ENCODE data around the gene BCR. TPM values are rescaled to one million over a fixed set of nuclear protein-coding genes. Genes with fewer than 3 reads are reported as not detected.

The BCR gene
- total RNA-seq, 1 experiment from 2014 or later = 77.0 TPM

GRCh38 chr22:23144432-23144831 is 35.9 kb upstream of the BCR start:
- Histone ChIP-seq H4K8ac (replicated peaks; ENCODE audit: insufficient read length, low read depth, low read length) (no peak overlapping the region), H2AK5ac (ENCODE audit: insufficient read length, low read length) (no peak overlapping the region), H3K27ac (ENCODE audit: insufficient read length, low read depth, low read length) (no peak overlapping the region), H2BK20ac (ENCODE audit: low read depth, low read length, poor library complexity, severe bottlenecking) (no peak overlapping the region), H3K14ac (ENCODE audit: insufficient read depth, low read length) (no peak overlapping the region), H3K27me3 (ENCODE audit: insufficient read depth, low read length) (no peaks in the 10 kb centered on the region; the same call in 1 of the 2 replicates), H2AFZ (ENCODE audit: low read length) (no peak overlapping the region), H4K91ac (ENCODE audit: insufficient read length, low read depth, low read length) (no peak overlapping the region), H3K9me3 (ENCODE audit: control insufficient read depth, low read depth, low read length) (no peaks in the 10 kb centered on the region), H3K56ac (ENCODE audit: insufficient read length, low read depth, low read length) (no peak overlapping the region), H2BK5ac (ENCODE audit: insufficient read length, low read length) (no peak overlapping the region), H3K4ac (ENCODE audit: low read depth, low read length) (no peak overlapping the region), H4K20me1 (ENCODE audit: control insufficient read depth, insufficient read depth, insufficient read length) (no peaks in the 10 kb centered on the region), H3K79me1 (ENCODE audit: insufficient read depth, low read depth, low read length, poor library complexity, severe bottlenecking) (no peaks in the 10 kb centered on the region), H3T11ph (ENCODE audit: low read length) (no peak overlapping the region), H3K79me2 (ENCODE audit: insufficient read depth, low read length) (no peaks in the 10 kb centered on the region), H3K4me2 (ENCODE audit: insufficient read depth, insufficient read length, low read length) (no peak overlapping the region), H3K23ac (ENCODE audit: insufficient read length, low read depth, low read length) (no peak overlapping the region), H2BK120ac (ENCODE audit: low read depth, low read length, poor library complexity, severe bottlenecking) (no peak overlapping the region), H3K4me1 (ENCODE audit: insufficient read depth, low read length) (peaks cover under 1% of the 10 kb centered on the region), H2BK12ac (ENCODE audit: insufficient read length, low read depth, low read length) (no peak overlapping the region), H3K18ac (ENCODE audit: insufficient read length, low read depth, low read length) (no peak overlapping the region), H3K23me2 (ENCODE audit: insufficient read length, low read depth, low read length, poor library complexity, severe bottlenecking) (peaks cover 5% of the 10 kb centered on the region), H2BK15ac (ENCODE audit: low read depth, low read length) (no peak overlapping the region), H3K9ac (ENCODE audit: extremely low read depth, insufficient read length, low read length) (no peak overlapping the region), H4K5ac (ENCODE audit: insufficient read length, low read depth, low read length) (no peak overlapping the region)
- Mint-ChIP-seq H3K4me3 (no peak overlapping the region), H3K36me3 (ENCODE audit: insufficient read depth in 1 of 3, low read depth in 3 of 3) (no peaks in the 10 kb centered on the region), H3K27me3 (ENCODE audit: low read depth) (peaks cover 63% of the 10 kb centered on the region), H3K9me3 (no peaks in the 10 kb centered on the region; a peak in 1 of 5 replicates), H3K27ac (no peak overlapping the region; a peak in 1 of 7 replicates), H3K4me1 (peaks cover 20 to 32% of the 10 kb centered on the region in 2 experiments)
- TF ChIP-seq CTCF (conservative IDR thresholded peaks at IDR 0.05) = no peak
- DNase-seq = no peak
- WGBS (ENCODE audit: extremely low coverage, insufficient read length, low lambda C conversion rate) = no CpG with 5 or more reads among the region's 4 CpGs
